GM12891 (cell line): ENCODE measurements around the gene U2AF1L4.

Experiments
- POLR2A ChIP-seq: IDR thresholded peaks from 2 replicates; pipeline ENCODE4 v1.6.1; 2011; ENCODE audit warnings: low read depth, low read length, control low read depth
- POLR2AphosphoS5 ChIP-seq: IDR thresholded peaks from 2 replicates; pipeline ENCODE4 v1.6.1; 2011; ENCODE audit warnings: low read depth, low read length, control low read depth
- TAF1 ChIP-seq: IDR thresholded peaks from 2 replicates; pipeline ENCODE4 v1.6.1; 2011; ENCODE audit warnings: low read depth, low read length, control low read depth

DNA sequence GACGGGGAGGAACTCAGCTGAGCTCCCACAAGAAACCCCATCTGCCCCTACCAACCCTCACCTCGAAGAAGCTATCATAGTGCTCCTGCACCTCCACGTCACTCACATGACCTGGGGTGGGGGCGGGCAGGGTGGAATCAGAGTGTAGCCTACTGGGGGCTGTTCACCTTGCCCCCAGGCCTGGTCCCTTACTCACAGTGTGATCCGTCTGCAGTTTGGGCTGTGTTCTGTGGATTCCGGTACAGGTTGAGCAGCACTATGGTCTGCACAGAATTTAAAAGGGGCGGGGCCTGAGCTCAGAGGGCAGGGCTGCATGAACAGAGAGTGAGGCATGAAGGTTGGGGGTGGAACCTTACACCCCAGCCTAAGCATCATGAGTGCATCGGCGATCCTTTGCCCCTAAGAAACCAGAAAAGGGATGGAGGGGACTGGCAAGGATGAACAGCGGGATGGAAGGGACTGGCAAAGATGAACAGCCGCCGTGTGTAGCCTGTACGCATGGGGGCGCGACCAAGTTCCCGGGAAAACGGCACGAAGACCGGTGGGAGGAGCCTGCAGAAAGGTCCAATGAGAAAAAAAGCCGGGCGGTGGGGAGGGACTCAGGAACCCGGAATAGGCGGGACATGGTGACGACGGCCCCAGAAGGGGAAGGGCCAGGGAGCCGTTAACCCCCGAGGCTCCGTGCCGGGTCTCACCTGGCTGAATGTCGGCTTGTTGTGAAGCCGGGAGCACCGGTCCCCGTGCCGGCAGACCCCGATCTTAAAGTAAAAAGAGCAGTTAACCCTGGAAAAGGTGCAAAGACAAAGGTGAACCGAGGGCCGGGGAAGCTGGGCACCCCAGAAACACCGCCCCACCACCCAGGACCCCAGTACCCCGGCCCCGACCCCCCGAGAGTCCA, 539 bp downstream of the U2AF1L4 start:
- peak; percentile 64; the same call in 1 of the 2 replicates for TF ChIP-seq TAF1
- peak; percentile 75 for TF ChIP-seq POLR2A
- TF ChIP-seq POLR2AphosphoS5: peak; percentile 87
